HFFc6 (cell line): Measurements from ENCODE around the gene PPIL6. TPM values are rescaled to one million over a fixed set of nuclear protein-coding genes. Genes with fewer than 3 reads are reported as not detected.
A peak's percentile ranks its signal among the peaks of the same experiment; 100 is the strongest.

ENCODE experiments used
- DNase-seq: peaks from one replicate; pipeline ENCODE4 v3.0.0-alpha.2; 2018
- H3K27ac Mint-ChIP-seq: 2 replicates; pipeline ENCODE4 v1.8.0; 2020; ENCODE audit warnings: mild to moderate bottlenecking, mixed read lengths
- H3K27me3 Mint-ChIP-seq: 2 replicates; pipeline ENCODE4 v1.8.0; 2021; ENCODE audit warnings: mild to moderate bottlenecking, moderate library complexity, mixed read lengths; ENCODE audit not compliant: insufficient read depth
- H3K36me3 Mint-ChIP-seq: 2 replicates; pipeline ENCODE4 v1.8.0; 2021; ENCODE audit warnings: low read depth, mixed read lengths
- H3K4me1 Mint-ChIP-seq: 2 replicates; pipeline ENCODE4 v1.8.0; 2020; ENCODE audit warnings: low read depth, mixed read lengths
- H3K4me3 Mint-ChIP-seq: 2 replicates; pipeline ENCODE4 v1.8.0; 2020; ENCODE audit warnings: mild to moderate bottlenecking, moderate library complexity, mixed read lengths
- H3K9me3 Mint-ChIP-seq: 2 replicates; pipeline ENCODE4 v1.8.0; 2020; ENCODE audit warnings: mild to moderate bottlenecking, mixed read lengths
- CTCF ChIP-seq: fragments of 200-600 bp; sonication (generic); IDR thresholded peaks from 2 replicates; pipeline ENCODE4 v1.5.0; 2021; ENCODE audit warnings: antibody characterized with exemption, mild to moderate bottlenecking
- total RNA-seq, 6 experiments: library from RNA; stranded (reverse); fragmentation: NEBNext Ultra II Directional; extraction: Animal tissue kit (Norgen Biotek cat#: 25700); gene quantifications; 2 replicates in 1 of 6; 3 replicates in 5 of 6; pipeline ENCODE4 v1.2.3, GENCODE V29; 2021

PPIL6 gene
- total RNA-seq, 6 experiments from 2014 or later, result 0.21 to 0.53 (median 0.43) TPM; not detected in 1

GRCh38 chr6:109424946-109425345, 15.5 kb downstream of the PPIL6 start:
- H3K27ac Mint-ChIP-seq, result peak overlapping the region; percentile 12; the same call in 1 of the 2 replicates
- H3K4me1 Mint-ChIP-seq, result peaks cover 24% of the 10 kb centered on the region
- no peak for DNase-seq
- H3K4me3 Mint-ChIP-seq, result peak overlapping the region; percentile 70; the same call in 1 of the 2 replicates
- no peaks in the 10 kb centered on the region for H3K36me3 Mint-ChIP-seq
- H3K9me3 Mint-ChIP-seq, result no peaks in the 10 kb centered on the region
- TF ChIP-seq CTCF, result no peak
- peaks cover 3% of the 10 kb centered on the region; the same call in 1 of the 2 replicates for H3K27me3 Mint-ChIP-seq

GRCh38 chr6:109421184-109421583, 19.2 kb downstream of the PPIL6 start:
- Mint-ChIP-seq H3K4me3 (no peak overlapping the region), H3K36me3 (no peaks in the 10 kb centered on the region), H3K27me3 (peaks cover 8% of the 10 kb centered on the region), H3K27ac (no peak overlapping the region), H3K9me3 (no peaks in the 10 kb centered on the region), H3K4me1 (peaks cover 18% of the 10 kb centered on the region)
- DNase-seq, result no peak
- no peak for TF ChIP-seq CTCF

GRCh38 chr6:109420751-109421150, 19.7 kb downstream of the PPIL6 start:
- Mint-ChIP-seq H3K36me3 (no peaks in the 10 kb centered on the region), H3K9me3 (no peaks in the 10 kb centered on the region), H3K4me3 (no peak overlapping the region), H3K27ac (no peak overlapping the region), H3K4me1 (peaks cover 18% of the 10 kb centered on the region), H3K27me3 (peaks cover 8% of the 10 kb centered on the region)
- DNase-seq, result no peak
- TF ChIP-seq CTCF, result no peak

- no peak for TF ChIP-seq CTCF
- H3K36me3 Mint-ChIP-seq, result no peaks in the 10 kb centered on the region
- DNase-seq, result no peak
- peaks cover 20% of the 10 kb centered on the region for H3K27me3 Mint-ChIP-seq
- H3K9me3 Mint-ChIP-seq, result no peaks in the 10 kb centered on the region
- no peak overlapping the region for H3K4me3 Mint-ChIP-seq
- H3K27ac Mint-ChIP-seq, result no peak overlapping the region
- no peaks in the 10 kb centered on the region for H3K4me1 Mint-ChIP-seq
These were observed 22.8 kb downstream of the PPIL6 start for GRCh38 chr6:109417646-109418045.

- no peak for TF ChIP-seq CTCF
- no peaks in the 10 kb centered on the region for H3K9me3 Mint-ChIP-seq
- H3K27me3 Mint-ChIP-seq, result peaks cover 26% of the 10 kb centered on the region
- H3K4me1 Mint-ChIP-seq, result no peaks in the 10 kb centered on the region
- H3K36me3 Mint-ChIP-seq, result no peaks in the 10 kb centered on the region
- H3K27ac Mint-ChIP-seq, result no peak overlapping the region
- DNase-seq, result no peak
- H3K4me3 Mint-ChIP-seq, result no peak overlapping the region
These were observed 29.4 kb downstream of the PPIL6 start for GRCh38 chr6:109411034-109411433.

- Mint-ChIP-seq H3K27me3 (peaks cover 21% of the 10 kb centered on the region), H3K27ac (no peak overlapping the region), H3K9me3 (no peaks in the 10 kb centered on the region), H3K4me1 (no peaks in the 10 kb centered on the region), H3K4me3 (no peak overlapping the region), H3K36me3 (no peaks in the 10 kb centered on the region)
- peak; percentile 60 for DNase-seq
- TF ChIP-seq CTCF, result no peak
These were observed 34.2 kb downstream of the PPIL6 start for GRCh38 chr6:109406196-109406595.
